ENCODE measurements around the gene BCAP31.

GRCh38 chrX:153667956-153668396 lies 56.2 kb downstream of the BCAP31 start:
- peak; percentile 69 to 72 (median 71) for TF ChIP-seq CTCF (IDR thresholded peaks at IDR 0.05)
- TF ChIP-seq POLR2A (IDR thresholded peaks at IDR 0.05) = no peak
